NCI-H128 (cell line): ENCODE measurements around the gene CDKL4.
"Not testable (repeated sequence)": the region's sequence is repeated elsewhere in the genome, so short reads cannot be mapped to it uniquely, and the experiment has no call there.

Experiments used
- DNase-seq: peaks from one replicate; lab custom pipeline; 2025; ENCODE audit not compliant: unreplicated experiment; lab: John Stamatoyannopoulos, UW

The CDKL4 gene

DNA sequence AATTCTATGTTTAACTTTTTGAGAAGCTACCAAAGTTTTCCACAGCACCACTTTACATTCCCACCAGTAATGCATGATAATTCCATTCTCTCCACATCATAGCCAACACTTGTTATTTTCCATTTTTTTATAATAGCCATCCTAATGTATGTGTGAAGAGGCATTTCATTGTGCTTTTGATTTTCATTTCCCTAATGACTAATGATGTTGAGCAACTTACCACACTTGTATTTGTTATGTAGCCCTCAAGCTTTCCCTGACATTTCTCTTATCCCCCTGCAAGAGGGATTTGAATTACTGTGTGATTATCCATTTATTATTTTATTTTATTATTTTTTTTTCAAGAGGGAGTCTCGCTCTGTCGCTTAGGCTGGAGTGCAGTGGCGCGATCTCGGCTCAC lies 99.4 kb downstream of the CDKL4 start:
- DNase-seq, result no peak

DNA sequence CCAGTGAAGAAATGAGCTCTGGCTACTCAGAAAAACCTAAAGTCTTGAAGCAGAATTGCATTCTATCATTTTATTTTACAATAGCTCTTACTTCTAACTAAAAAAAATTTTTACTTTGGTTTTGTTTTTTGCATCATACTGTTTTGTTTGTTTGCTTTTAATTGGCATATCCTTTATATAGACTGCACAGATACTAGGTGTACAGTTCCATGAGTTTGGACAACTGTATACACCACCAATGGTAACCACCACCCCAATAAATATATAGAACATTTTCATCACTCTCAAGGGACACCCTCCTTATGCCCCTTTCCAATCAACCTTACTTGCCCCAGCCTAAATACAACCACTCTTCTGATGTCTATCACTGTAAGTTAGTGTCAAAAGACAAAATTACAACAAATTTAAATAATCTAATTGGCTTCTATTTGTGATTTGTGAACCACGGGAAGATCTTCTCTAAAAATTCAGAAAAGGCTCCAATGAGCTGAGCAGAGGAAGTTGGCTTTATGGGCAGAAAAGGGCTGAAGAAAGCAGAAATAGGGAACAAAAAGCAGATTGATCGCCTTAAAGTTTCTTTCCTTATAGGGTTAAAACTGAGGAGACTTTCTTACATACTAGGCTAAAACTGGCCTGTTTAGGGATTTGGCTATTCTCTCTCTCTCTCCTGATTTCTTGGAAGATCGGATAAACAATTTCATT lies 100.7 kb downstream of the CDKL4 start:
- DNase-seq, result no peak

DNA sequence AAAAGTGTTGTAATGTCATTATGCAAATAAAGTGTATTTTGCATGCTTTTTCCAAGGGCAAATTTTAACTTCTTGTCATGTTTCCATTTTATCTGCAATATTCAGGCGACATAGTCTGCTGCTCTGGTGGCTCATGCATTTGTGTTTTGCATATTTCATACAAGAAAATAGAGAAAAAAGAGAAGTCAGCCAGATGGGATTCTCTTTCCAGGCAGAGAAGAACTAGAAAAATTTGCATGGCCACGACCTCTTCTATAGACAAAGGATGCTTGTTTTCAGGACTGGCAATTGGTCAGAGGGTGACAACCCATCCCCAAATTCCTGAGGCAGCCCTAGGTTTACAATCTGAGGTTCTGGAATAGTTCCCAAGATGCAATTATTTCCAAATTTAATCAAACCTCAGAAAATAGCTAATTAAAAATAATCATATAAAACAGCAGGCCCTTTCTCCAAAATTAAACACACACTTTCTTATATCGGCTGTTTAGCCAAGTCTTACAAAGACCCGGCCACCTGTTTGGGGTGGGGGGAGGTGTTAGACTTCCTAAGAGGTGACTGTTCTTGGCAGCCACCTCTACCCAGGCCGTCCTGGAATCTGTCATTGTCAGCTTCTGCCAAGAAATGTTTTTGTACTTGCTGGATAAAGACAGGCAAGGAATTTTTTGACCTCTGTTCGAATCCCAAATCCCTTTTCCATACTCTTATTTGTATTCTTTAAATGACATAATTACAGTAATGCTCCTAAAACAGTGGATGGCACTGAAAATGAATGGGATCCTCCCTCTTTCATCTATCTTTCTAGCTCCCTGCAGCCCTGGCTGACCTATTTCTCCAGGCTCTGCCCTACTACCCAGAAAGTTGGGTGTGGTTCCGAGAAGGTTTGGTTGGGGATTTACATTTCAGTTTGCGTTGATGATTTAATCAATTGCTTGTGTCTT lies 102.2 kb downstream of the CDKL4 start:
- DNase-seq, result no peak

DNA sequence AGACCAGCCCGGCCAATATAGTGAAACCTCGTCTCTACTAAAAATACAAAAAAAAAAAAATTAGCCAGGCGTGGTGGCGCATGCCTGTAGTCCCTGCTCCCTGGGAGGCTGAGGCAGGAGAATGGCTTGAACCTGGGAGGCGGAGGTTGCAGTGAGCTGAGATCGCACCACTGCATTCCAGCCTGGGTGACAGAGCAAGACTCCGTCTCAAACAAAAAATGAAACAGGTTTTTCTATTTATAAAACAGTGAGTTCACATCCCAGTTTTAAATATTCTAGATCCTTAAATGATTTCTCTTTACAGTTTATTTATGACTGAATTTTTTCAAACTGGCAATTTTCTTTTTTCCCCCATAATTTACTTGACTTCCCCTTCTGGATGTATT lies 102.8 kb downstream of the CDKL4 start:
- not testable (repeated sequence) for DNase-seq

DNA sequence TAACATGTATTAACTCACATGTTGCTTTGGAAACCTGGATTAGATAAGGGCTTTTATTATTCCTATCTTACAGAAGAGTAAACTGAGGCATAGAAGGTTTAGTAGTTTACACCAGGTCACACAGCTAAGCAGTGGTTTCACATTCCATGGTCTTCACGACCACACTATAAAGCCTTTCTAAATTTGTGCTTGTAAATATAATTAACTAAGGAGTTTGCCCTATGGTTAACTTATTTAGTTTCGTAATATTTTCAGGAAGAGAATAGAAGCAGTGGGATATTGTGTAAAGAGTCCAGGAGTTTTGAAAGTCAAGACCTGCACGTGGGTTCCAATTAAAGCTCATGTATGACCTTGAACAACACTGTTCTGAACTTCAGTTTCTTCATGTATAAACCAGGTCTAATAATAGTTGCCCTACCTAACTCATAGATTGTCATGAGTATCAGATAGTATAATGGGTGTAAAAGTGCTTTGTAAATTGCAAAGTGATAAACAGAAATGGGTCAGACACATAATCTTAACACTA lies 103.4 kb downstream of the CDKL4 start:
- DNase-seq, result no peak

GRCh38 chr2:39139511-39140237 lies 104.1 kb downstream of the CDKL4 start:
- DNase-seq, result no peak

GRCh38 chr2:39138837-39139211 lies 104.9 kb downstream of the CDKL4 start:
- DNase-seq, result no peak

GRCh38 chr2:39138187-39138836 lies 105.5 kb downstream of the CDKL4 start:
- DNase-seq, result not testable (repeated sequence)

- no peak for DNase-seq
Measured at GRCh38 chr2:39136799-39137198, 107.0 kb downstream of the CDKL4 start.

DNA sequence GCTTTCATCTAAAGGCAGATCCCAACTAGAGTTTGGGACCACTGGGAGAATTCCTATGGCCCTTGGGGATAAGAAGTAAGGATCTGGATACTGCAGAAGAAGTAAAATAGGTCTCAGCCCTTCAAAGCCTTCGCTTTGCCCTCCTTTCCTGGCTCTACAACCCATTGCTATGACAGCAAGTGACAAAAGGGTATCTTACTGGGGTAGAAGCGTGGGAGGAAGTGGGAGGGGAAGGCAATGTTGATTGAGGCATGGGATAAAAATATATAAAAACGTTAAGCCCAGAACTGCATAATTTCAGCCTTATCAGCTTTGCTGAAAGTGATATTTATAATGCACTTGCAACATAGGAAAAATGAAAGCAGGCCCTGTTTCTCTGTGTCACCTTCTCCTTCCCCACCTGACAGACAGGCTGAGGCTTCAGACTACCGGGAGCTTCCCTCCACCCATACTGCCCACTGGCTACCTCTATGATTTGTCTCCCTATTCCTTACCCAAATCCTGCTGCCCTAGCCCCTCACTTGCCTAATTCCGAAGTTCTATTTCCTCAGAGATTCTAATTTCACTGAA lies 108.0 kb downstream of the CDKL4 start:
- no peak for DNase-seq

DNA sequence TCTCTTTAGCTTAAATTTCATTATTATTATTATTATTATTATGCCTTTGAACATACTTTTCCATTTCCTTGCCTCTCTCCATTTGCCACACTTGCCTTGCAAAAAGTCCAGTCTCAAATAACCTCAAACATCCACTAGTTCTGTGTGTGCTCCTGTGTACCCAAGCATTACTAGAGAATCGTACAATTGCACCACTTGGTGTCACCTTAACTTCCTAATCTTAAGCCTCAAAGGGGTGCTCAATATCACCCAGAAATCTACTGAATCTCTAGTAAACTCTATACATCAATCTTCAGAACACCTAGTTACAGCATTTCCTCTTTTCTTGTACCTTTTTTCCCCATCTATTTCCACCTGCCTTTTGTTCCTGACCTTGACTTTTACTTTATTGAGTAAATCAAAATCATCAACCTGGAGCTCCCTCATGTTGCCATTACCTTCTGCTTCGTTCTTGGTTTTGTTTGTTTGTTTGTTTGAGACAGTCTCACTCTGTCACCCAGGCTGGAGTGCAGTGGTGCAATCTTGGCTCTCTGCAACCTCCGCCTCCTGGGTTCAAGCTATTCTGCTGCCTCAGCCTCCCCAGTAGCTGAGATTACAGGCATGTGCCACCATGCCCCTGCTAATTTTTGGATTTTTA lies 110.4 kb downstream of the CDKL4 start:
- no peak for DNase-seq

GRCh38 chr2:39128919-39129391 lies 114.8 kb downstream of the CDKL4 start:
- DNase-seq, result no peak

- DNase-seq, result no peak
Measured at GRCh38 chr2:39127973-39128372, 115.8 kb downstream of the CDKL4 start.
